GM15510 (cell line): ENCODE results near the gene TSPYL1.

ENCODE experiments used
- POLR2A ChIP-seq: IDR thresholded peaks from 3 replicates; pipeline ENCODE4 v1.6.1; 2011; ENCODE audit warnings: borderline replicate concordance; ENCODE audit not compliant: insufficient read length; ENCODE audit errors: extremely low read depth

Gene TSPYL1

DNA sequence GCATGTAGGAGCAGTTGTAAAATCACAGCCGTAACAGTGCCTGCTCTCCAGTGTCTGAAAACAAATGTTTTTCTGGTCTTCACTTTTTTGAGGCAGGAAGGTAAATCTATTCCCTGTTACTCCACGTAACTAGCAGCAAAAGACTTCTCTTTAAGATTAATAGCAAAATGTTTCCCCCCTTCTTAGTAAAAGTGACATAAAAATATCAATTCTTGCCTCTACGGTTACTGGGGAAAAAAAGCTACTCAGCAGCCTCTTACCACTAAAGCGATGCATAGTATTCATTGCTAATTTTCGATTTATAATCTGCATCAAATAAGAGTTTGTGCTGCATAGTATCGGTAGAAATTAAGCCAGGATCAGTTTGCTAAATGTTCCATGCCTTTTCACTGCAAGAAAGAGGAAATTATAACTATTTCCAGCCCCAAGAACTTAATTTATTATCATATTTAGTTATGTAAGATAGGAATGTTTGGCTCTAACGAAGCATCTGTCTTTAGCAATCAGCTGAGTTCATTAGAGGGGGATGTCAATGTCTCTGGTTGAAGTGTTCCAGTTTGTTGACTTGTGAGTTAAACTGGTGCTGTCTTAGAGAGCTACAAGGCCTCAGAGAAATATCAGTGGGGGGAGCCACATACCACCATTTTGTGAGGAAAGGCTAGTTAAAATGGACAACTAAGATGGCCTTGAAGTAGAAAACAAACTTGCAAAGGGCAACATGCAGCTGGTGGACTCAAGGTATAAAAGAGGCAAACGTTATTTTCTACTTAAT is 617 bp upstream of the TSPYL1 start:
- TF ChIP-seq POLR2A, result no peak

- TF ChIP-seq POLR2A, result no peak
Observed at GRCh38 chr6:116278854-116279231, 887 bp downstream of the TSPYL1 start.

DNA sequence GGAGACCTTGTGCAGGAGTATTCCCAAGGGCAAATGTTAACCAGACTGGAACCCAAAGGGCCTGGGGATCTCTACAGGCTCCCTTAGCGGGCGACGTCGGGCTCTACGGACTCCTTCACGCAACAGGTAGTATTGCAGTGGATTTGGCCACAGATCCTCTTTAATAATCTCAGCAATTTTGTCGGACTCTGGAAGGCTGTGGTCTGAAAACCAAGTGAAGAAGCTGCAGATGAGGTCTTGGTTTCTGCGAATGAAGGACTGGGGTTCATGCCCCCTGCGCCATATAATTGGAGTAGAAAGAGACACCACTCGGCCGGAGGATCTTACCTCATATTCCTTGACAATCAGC is 1.3 kb downstream of the TSPYL1 start:
- no peak for TF ChIP-seq POLR2A

GRCh38 chr6:116277124-116277523 is 2.6 kb downstream of the TSPYL1 start:
- TF ChIP-seq POLR2A, result no peak

- TF ChIP-seq POLR2A, result no peak
Observed at GRCh38 chr6:116271149-116271708, 8.5 kb downstream of the TSPYL1 start.

DNA sequence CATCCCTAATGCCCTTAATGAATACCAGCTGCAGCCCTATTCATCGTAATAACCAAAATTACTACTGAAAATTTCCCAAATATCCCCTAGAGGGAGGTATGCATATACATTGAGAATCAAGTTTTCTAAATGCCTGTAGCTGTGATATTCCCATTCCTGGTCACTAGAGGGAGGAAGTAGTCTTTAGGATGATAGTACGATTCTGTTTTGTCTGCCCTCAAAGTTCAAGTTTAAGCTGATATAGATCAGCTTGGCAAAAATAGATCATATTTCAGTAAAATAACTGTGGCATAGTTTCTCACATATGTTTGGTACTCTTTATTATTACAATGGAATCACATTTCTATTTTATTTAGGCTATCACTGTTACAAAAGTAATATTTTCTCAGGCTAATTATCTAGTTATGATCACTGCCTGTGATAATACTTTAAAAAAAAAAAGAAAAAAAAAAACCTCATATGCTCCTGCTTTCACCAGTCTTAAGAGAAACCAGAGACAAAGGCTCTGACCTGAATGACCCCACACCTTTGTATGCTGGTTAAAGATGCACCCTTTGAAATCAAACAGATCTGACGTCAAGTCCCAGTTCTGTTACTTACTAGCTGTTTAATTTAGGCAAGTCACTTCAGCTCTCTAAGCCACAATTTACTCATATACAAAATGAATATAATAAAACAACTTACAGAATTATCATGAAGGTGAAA is 11.0 kb downstream of the TSPYL1 start:
- TF ChIP-seq POLR2A, result no peak

DNA sequence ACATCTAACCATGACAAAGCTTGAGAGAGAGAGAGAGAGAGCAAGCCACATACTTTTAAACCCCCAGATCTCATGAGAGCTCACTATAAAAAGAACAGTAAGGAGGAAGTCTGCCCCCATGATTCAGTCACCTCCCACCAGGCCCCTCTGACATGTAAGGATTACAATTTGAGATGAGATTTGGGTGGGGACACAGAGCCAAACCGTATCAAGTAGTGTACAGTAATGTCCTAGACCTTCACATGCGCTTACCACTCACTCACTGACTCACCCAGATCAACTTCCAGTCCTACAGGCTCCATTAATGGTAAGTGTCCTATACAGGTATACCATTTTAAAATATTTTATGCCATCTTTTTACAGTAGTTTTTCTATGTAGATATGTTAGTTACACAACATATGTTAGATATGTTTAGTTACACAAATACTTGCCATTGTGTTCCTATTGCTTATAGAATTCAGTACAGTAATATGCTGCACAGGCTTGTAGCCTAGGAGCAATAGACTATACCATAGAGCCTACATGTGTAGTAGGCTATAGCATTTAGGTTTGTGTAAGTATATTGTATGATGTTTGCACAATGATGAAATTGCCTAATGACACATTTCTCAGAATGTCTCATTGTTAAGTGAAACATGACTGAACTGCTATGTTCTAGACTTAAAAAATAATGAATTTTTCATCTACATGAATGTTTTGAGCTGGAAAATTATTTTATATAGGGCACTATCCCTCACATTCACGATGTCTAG is 11.7 kb downstream of the TSPYL1 start:
- TF ChIP-seq POLR2A, result no peak

DNA sequence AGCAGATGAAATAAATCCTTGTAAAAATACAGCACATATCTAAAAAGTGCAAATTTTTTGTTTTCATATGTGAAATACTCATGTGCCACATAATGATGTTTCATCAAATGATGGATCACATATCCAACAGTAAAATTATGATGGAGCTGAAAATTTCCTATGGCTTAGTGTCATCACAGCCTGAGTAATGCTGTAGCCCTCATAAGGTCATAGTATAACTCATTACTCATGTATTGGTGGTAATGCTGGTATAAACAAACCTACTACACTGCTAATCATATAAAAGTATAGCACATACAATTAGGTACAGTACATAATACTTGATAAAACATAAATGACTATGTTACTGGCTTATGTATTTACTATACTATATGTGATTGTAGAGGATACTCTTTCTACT is 12.9 kb downstream of the TSPYL1 start:
- TF ChIP-seq POLR2A, result no peak

DNA sequence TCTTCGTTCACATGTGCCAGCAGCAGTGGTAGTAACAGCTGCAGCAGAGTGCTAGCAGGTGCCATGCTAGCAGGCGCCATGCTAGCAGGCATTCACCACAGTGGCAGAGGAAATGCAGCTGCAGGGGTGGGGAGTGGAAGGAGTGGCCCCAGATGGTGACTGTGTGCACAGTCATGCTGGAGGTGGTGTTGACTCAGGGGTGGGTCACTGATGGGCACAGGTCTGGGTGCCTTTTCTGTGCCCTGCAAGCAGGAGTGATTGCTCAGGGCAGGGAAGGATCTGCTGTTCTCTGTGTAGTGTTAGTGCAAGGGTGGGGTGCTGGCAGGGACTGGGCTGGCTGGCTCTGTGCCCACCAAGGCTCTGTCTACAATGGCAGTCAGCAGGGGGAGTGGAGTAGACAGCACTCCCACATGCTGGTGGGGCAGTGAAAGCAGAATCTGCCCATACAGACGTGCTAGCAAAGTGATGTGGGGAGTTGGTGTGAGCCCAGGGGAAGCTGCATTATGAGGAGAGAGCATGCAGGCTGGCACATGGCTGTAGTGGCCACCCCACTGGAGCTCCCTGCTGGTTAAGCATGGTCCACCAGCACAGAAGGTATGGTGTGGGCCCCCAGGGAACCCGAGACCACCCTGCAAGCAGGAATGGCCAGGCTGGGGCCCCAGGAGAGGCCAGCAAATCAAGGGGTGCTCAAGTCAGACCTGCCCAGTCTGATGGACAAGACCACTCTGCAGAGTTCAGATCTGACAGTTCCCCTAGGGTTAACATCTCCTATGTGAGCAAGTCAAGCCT is 14.5 kb downstream of the TSPYL1 start:
- TF ChIP-seq POLR2A, result no peak

DNA sequence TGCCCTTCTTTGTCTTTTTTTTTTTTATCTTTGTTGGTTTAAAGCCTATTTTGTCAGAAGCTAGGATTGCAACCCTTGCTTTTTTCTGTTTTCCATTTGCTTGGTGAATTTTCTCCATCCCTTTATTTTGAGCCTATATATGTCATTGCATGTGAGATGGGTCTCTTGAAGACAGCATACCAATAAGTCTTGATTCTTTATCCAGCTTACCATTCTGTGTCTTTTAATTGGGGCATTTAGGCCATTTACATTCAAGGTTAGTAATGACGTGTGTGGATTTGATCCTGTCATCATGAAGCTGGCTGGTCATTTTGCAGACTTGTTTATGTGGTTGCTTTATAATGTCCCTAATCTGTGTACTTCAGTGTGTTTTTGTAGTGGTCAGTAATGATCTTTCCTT is 16.4 kb downstream of the TSPYL1 start:
- no peak for TF ChIP-seq POLR2A

- TF ChIP-seq POLR2A, result no peak
Observed at GRCh38 chr6:116258520-116258919, 21.2 kb downstream of the TSPYL1 start.

DNA sequence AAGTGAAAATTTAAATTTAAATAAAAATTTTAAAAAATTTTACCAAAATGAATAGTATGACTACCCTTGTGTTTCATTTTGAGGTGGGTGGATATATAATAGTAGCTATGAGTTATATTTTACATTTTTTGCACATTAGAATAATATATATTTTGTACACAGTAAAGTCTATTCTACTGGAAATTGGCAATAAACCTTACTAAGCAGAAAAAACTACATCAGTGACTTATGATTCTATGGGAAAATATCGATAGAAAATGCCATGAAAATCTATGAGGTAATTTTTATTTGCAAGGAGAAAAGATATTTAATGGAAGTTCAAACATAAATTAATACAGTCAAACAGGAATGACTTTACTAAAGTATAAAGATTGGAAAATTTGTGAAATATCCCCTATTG is 23.0 kb downstream of the TSPYL1 start:
- no peak for TF ChIP-seq POLR2A

DNA sequence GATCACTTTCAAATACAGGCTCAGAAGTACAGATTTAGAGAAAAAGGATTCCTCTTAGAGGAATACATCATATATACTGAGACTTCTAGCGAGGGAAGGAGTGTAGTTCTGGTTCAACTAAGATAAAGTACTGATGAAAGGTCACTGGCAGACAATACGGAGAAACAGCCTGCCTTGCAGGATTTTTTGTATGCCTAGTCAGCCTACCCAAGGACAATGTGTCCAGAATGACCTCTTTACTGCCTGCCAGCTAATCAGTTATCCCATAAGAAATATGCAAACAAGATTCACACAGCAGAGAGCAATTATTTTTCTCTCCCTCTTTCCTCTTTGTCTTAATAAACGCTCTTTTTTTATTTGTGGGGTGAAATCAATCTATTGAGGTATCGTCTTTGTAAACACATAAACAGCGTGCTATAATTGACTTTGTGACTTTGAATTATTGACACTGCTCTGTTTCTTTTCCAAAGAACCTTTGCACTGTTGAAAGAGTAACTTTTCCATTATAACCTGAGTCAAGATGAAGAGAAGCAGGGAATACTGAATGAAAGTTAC is 24.4 kb downstream of the TSPYL1 start:
- TF ChIP-seq POLR2A, result no peak

DNA sequence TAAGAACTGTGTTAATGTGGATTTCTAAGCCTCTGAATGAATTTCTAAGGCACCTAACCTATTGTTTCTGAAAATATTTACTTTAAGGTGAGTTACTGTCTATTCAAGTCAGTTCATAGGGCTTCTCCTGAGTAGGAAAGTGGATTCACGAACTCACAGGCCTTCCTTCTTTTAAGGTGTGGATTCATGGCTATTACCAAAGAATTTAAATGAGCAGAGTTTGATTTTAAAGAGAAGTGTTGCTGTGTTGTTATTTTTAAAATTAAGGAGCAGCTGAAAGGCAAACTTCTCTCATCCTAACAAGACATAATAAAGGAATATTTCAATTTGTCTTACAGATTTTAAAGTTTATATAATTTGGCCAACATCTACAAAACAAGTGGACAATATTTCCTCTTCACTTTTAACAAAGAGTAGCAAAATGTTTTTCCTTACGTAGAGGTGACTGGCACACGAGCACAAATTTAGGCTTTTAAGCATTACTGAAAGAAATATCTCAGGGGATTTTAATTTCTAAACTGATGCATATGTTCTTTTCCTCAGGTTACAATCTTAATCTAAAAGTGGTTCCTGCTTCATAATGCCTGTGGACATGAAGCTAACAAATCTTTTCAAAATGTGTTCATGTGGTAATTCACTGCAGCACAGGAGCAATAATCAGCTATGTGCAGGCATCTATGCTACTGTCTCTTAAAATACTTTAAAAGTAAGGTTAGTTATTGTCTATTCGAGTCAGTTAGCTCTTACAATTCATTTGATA is 25.3 kb downstream of the TSPYL1 start:
- no peak for TF ChIP-seq POLR2A

GRCh38 chr6:116253505-116254296 is 26.0 kb downstream of the TSPYL1 start, which contains the start of gene TSPYL4:
TSS of gene TSPYL4 (minus strand) at chr6:116254075. CDS start at chr6:116254008, 67 bp downstream.
- TF ChIP-seq POLR2A, result peak; percentile 66
